Astrocyte (in vitro differentiated cells and primary cell): ENCODE measurements around the gene LRP4. TPM values are rescaled to one million over a fixed set of nuclear protein-coding genes. Genes with fewer than 3 reads are reported as not detected.
A peak's percentile ranks its signal among the peaks of the same experiment; 100 is the strongest.

Source experiments
- DNase-seq: peaks from one replicate; pipeline ENCODE4 v3.0.0-alpha.2; 2010; ENCODE audit warnings: low read depth
- FAIRE-seq: peaks from 2 replicates; lab custom pipeline; 2011; peaks lifted over from hg19 to GRCh38; lab: Jason Lieb, UNC
- H2AFZ ChIP-seq: 2 replicates; pipeline ENCODE4 v1.6.0; 2012; ENCODE audit warnings: low read depth, low read length, inconsistent platforms
- H3K27ac ChIP-seq: 2 replicates; pipeline ENCODE4 v1.5.1; 2011; ENCODE audit warnings: low read depth, low read length, inconsistent platforms
- H3K27me3 ChIP-seq: 2 replicates; pipeline ENCODE4 v1.6.0; 2011; ENCODE audit warnings: low read length, inconsistent platforms; ENCODE audit not compliant: insufficient read depth
- H3K36me3 ChIP-seq: 2 replicates; pipeline ENCODE4 v1.5.1; 2011; ENCODE audit warnings: low read length, inconsistent platforms; ENCODE audit not compliant: insufficient read depth
- H3K4me1 ChIP-seq: 2 replicates; pipeline ENCODE4 v1.5.1; 2011; ENCODE audit warnings: low read length, inconsistent platforms; ENCODE audit not compliant: insufficient read depth
- H3K4me2 ChIP-seq: 2 replicates; pipeline ENCODE4 v1.6.0; 2012; ENCODE audit warnings: low read length, inconsistent platforms
- H3K4me3 ChIP-seq: 2 replicates; pipeline ENCODE4 v1.5.1; 2011; ENCODE audit warnings: low read depth, mild to moderate bottlenecking, low read length, inconsistent platforms; ENCODE audit not compliant: insufficient read depth
- H3K79me2 ChIP-seq: 2 replicates; pipeline ENCODE4 v1.6.0; 2012; ENCODE audit warnings: mild to moderate bottlenecking, low read length, inconsistent platforms; ENCODE audit not compliant: insufficient read depth
- H3K9ac ChIP-seq: 2 replicates; pipeline ENCODE4 v1.6.0; 2012; ENCODE audit warnings: mild to moderate bottlenecking, low read length, inconsistent platforms
- H3K9me3 ChIP-seq: 2 replicates; pipeline ENCODE4 v1.5.1; 2012; ENCODE audit warnings: low read depth, mild to moderate bottlenecking, low read length, inconsistent platforms; ENCODE audit not compliant: insufficient read depth
- H4K20me1 ChIP-seq: 2 replicates; pipeline ENCODE4 v1.6.0; 2012; ENCODE audit warnings: low read length, inconsistent platforms; ENCODE audit not compliant: insufficient read depth
- H3K27ac Mint-ChIP-seq: one replicate; pipeline ENCODE4 v1.8.0; 2021; ENCODE audit warnings: mild to moderate bottlenecking, mixed read lengths; ENCODE audit not compliant: unreplicated experiment
- H3K27me3 Mint-ChIP-seq: one replicate; pipeline ENCODE4 v1.8.0; 2021; ENCODE audit warnings: low read depth, mixed read lengths; ENCODE audit not compliant: unreplicated experiment
- H3K36me3 Mint-ChIP-seq: one replicate; pipeline ENCODE4 v1.8.0; 2021; ENCODE audit warnings: low read depth, mixed read lengths; ENCODE audit not compliant: unreplicated experiment
- H3K4me1 Mint-ChIP-seq: one replicate; pipeline ENCODE4 v1.8.0; 2021; ENCODE audit warnings: low read depth, mixed read lengths; ENCODE audit not compliant: unreplicated experiment
- H3K4me3 Mint-ChIP-seq: one replicate; pipeline ENCODE4 v1.8.0; 2021; ENCODE audit warnings: mild to moderate bottlenecking, moderate library complexity, mixed read lengths; ENCODE audit not compliant: unreplicated experiment
- H3K9me3 Mint-ChIP-seq: one replicate; pipeline ENCODE4 v1.8.0; 2021; ENCODE audit warnings: mild to moderate bottlenecking, mixed read lengths; ENCODE audit not compliant: unreplicated experiment
- CTCF ChIP-seq: IDR thresholded peaks from 2 replicates; pipeline ENCODE4 v1.5.1; 2011; ENCODE audit warnings: low read depth, mild to moderate bottlenecking, inconsistent platforms, low read length, moderate library complexity; ENCODE audit not compliant: insufficient read depth
- EZH2 ChIP-seq: IDR thresholded peaks from 2 replicates; pipeline ENCODE4 v1.6.1; 2012; ENCODE audit warnings: mild to moderate bottlenecking, low read length, inconsistent platforms; ENCODE audit not compliant: insufficient read depth
- total RNA-seq: library from RNA; stranded (reverse); gene quantifications from 2 replicates; pipeline ENCODE4 v1.2.1, GENCODE V29; 2021

LRP4 gene
- total RNA-seq, 1 donor from 2014 or later = 19.0 TPM

DNA sequence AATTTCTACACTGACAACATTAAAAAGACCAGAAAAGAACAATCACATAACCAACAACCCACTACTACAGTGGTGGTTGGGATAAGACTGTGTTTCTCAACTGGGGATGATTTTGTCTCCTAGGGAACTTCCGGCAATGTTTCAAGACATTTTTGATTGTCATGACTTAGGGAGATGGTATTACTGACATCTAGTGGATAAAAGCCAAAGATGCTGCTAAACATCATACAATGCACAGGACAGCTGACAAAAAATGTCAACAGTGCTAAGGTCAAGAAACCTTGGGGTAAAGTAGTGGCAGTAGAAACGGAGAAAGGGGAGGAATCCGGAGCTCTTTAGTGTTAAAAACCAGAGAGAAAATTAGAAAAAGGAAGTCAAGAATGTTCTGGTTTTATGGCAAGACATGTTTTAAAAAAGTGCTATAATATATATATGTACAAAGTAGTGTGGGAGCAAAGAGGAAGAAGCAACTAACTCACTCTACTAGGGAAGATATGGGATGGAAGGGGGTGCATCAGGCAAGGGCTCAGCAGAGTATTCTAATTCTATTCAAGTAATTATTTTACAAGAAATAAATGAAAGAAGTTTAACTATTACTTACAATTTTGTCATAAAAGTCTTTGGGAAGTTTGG is 109.4 kb downstream of the LRP4 start:
- Histone ChIP-seq H3K9me3 (no peaks in the 10 kb centered on the region), H3K27ac (no peak overlapping the region), H3K79me2 (peaks cover 6% of the 10 kb centered on the region), H3K4me3 (no peak overlapping the region), H4K20me1 (no peaks in the 10 kb centered on the region), H3K27me3 (no peaks in the 10 kb centered on the region), H3K9ac (no peak overlapping the region), H3K4me1 (peaks cover 4% of the 10 kb centered on the region), H3K36me3 (peaks cover 35% of the 10 kb centered on the region), H2AFZ (no peak overlapping the region), H3K4me2 (no peak overlapping the region)
- no peak for DNase-seq
- Mint-ChIP-seq H3K4me3 (no peak overlapping the region), H3K9me3 (no peaks in the 10 kb centered on the region), H3K4me1 (peaks cover 9% of the 10 kb centered on the region), H3K27ac (no peak overlapping the region), H3K36me3 (peaks cover 7% of the 10 kb centered on the region), H3K27me3 (no peaks in the 10 kb centered on the region)
- no peak for TF ChIP-seq EZH2
- TF ChIP-seq CTCF = peak; percentile 30
- FAIRE-seq = peak; percentile 69

Other genes starting within 250 kb of the LRP4 start
- 116 and 129 TPM in 2 replicates for gene ARHGAP1, start 217.9 kb downstream of the LRP4 start, total RNA-seq
- gene ZNF408, start 217.5 kb downstream of the LRP4 start, total RNA-seq = 18.3 and 20.3 TPM in 2 replicates
- 0.57 and 0.60 TPM in 2 replicates for gene F2, start 199.3 kb downstream of the LRP4 start, total RNA-seq
- gene CKAP5, start 72.3 kb downstream of the LRP4 start, total RNA-seq = 94.5 and 99.9 TPM in 2 replicates
- gene CSTPP1, start 18.2 kb upstream of the LRP4 start, total RNA-seq = 29.6 and 34.2 TPM in 2 replicates